Activated T-helper 1 cell treated with anti-CD3 and anti-CD28 coated beads, Interleukin-2, amount 50 U/mL, for 16 hours (primary cell): ENCODE results near the gene GJD3.
"Not testable (repeated sequence)": the region's sequence is repeated elsewhere in the genome, so short reads cannot be mapped to it uniquely, and the experiment has no call there.

Experiments used
- DNase-seq, 2 donors: peaks; one replicate each; pipeline ENCODE4 v3.0.0-alpha.2; 2020; ENCODE audit warnings: low read depth in 1 of 2, low spot score in 1 of 2

Gene GJD3

DNA sequence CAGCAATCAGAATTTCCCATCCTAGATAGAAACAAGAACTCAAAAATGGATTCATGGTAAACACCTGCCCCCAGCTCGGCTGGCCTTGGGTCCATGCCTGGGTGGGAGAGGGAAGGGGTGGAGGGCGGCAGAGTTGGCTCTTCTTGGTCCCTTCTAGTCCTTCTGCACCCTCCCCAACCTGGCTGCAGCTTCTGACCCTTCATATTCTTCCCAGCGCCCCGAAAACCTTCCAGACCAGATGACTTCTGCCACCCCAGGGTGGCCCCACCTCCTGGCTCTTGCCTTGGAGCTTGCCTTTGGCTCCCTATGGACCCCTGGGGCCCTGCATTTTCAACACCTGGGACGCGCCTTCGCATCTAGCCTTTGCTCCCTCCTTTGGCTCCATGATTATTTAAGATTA is 5.4 kb upstream of the GJD3 start:
- DNase-seq, result no peak

- not testable (repeated sequence) for DNase-seq
Observed at GRCh38 chr17:40367728-40368127, 3.2 kb upstream of the GJD3 start.

DNA sequence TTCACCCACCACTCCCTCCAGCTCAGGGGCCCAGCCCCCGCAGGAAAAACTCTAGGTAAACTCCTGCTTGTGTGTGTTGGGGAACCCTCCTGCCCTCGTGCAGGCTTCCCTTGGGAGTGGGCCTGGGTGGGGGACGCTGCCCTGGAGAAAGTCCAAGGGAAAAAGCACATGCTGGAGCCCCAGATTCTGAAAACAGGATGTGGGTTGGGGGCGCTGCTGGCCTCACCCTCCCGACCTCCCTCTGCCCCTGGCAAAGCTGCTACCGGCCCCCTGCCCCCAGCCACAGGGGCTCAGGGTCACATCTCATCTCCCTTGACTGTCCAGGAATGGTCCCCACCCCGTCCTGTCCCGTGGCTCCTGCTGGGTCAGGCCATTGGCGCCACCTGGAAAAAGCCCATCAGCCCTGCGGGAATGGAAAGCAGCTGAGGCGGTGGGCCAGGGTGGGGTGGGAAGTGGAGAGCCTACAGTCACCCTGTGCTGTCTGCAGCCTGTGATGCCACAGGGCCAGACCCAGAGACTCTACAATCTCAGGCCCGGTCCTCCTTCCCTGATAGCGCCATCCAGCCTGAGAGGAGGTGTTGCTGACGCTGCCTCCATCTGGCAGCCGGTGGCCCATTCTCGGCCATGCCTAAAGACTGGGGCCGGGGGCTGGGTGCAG is 2.5 kb upstream of the GJD3 start:
- DNase-seq, result no peak

DNA sequence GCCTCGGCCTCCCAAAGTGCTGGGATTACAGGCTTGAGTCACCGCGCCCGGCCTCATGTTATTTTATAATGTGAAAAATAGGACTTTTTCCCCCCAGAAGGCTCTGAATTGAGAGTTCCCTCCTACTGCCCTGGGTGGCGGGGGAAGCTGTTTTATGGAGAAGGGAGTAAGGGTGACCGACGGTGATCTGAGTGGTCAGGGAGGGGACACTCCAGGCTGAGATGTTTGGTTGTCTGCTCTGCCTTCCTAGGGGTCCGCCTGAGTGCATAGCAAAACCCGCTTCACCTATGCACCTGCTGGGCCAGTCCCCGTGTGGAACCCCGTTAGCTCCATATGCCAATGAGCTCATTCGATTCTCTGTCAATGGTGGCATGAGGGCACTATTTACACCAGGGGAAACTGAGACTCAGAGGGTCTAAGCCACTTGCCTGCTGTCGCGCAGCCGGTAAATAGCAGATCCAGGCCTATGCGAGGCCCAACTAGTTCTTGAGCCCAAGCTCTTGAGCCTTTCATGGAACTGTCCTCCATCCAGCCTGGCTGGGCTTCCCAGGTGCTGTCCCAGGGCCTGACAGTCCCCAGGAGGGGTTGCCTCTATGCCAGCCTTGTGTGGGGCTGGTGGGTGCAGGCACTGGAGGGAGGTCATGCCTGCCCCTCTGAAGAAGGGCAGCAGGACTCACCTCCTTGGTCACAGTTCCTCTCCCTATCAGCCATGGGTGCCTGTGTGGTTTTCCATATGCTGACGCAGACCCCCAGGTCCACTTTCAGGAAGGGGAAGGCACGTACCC is 1.7 kb upstream of the GJD3 start:
- no peak for DNase-seq

DNA sequence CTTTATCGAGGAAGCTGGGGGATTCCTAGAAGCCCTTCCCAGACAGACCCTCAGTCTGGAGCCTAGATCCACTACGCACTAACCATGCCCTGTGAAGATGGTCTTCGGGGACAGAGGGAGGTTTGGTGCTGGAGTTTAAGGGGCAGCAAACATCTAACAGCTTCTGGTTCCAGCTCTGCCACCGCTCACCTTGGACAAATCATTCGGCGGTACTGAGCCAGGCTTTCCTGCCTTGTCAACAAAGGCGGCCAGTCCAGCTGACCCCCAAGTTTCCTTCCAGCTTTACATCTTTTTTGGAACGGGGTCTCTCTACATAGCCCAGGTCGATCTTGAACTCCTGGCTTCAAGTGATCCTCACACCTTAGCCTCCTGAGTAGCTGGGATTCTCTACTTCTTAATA is 369 bp upstream of the GJD3 start:
- no peak for DNase-seq

- no peak for DNase-seq
Observed at GRCh38 chr17:40363111-40363827, 1.3 kb downstream of the GJD3 start.

- DNase-seq, result peak; percentile 54 to 68
Observed at GRCh38 chr17:40362696-40363110, 1.8 kb downstream of the GJD3 start.

DNA sequence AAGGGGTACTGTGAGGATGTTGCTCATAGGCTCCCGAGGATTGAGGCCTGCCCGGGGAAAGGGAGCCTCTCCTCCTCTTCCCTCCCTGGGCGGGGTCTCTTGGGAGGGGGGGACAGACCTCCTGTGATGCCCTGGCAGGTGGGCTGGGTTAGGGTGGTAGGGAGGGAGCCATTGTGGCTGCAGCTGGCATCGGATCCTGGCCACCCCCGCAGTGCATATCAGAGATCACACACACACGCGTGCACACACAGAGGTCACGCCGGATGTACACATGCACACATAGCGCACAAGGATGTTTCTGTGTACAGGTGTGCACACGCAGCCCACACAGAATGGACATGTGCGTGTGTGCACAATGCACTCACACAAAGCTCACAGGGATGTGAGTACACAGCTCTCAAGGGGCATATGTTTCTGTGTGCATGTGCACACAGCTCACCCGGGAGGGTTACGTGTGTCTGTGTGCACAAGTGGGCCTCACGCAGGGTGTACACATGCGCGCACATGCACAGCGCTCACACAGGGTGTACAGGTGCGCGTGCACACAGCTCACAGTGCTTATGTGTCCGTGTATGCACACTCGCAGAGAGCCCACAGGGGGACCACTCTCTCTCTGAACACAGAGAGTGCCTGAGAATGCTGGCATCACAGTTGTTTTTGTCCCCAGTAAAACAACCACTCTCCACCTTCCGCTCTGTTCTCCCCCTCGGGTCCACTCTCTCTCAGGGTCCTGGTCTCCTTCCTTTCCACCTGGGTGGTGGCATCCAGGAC is 2.4 kb downstream of the GJD3 start:
- no peak for DNase-seq

- no peak for DNase-seq
Observed at GRCh38 chr17:40361063-40361924, 3.2 kb downstream of the GJD3 start.

GRCh38 chr17:40360091-40360490 is 4.4 kb downstream of the GJD3 start:
- DNase-seq, result no peak

DNA sequence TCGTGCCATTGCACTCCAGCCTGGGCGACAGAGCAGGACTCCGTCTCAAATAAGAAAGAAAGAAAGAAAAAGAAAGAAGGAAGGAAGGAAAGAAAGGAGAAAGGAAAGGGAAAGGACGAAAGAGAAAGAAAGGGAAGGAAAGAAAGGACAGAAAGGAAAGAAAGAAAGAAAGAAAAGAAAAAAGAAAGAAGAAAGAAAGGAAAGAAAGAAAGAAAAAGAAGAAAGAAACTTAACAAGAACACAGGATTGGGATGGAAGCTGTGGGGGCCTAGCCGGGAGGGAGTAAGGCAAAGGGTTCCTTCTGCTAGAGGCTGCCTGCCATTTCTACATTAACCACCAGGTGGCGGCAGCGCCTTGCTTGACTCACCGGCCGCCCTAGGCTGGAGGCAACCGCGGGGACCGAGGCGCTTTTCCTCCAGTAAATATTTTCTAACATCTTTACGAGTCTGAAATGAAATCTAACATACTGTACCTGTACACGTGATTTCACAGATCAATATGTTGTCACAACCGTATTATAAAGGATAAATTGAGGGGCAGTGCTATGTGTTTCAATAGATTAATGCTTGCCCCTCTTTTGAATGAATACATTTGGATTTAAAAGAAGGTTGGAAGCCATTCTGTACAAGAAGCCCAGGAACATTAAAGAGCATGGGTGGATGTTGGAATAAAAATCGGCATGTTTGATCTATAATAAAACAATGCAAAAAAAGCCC is 6.1 kb downstream of the GJD3 start:
- peak; percentile 79 to 90 for DNase-seq

DNA sequence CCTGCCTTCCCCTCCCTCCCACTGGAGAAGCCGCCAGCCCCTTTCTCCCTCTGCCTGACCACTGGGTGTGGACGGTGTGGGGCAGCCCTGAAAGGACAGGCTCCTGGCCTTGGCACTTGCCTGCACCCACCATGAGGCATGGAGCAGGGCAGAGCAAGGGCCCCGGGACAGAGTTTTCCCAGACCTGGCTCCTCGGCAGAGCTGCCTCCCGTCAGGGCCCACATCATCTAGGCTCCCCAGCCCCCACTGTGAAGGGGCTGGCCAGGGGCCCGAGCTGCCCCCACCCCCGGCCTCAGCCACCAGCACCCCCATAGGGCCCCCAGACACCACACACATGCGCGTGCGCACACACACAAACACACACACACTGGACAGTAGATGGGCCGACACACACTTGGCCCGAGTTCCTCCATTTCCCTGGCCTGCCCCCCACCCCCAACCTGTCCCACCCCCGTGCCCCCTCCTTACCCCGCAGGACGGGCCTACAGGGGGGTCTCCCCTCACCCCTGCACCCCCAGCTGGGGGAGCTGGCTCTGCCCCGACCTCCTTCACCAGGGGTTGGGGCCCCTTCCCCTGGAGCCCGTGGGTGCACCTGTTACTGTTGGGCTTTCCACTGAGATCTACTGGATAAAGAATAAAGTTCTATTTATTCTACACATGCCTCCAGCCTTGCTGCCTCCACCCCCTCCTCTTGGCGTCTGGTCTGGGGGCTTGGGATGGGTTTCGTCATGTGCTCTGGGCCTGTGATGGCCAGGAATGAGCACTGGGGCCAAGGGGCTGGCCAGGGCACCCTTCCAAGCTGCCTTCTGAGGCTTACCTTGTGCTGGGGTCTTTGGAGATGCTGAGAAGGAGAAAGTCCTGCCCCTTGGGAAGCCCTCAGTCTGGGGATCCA is 7.3 kb downstream of the GJD3 start:
- DNase-seq, result no peak

- DNase-seq, result no peak
Observed at GRCh38 chr17:40355804-40356758, 8.5 kb downstream of the GJD3 start.

- peak; percentile 67 to 69 for DNase-seq
Observed at GRCh38 chr17:40355123-40355803, 9.3 kb downstream of the GJD3 start.

- no peak for DNase-seq
Observed at GRCh38 chr17:40354221-40355122, 10.1 kb downstream of the GJD3 start.

- no peak for DNase-seq
Observed at GRCh38 chr17:40352779-40353394, 11.7 kb downstream of the GJD3 start.
